ENCODE measurements around the gene CDKN1C.

The CDKN1C gene

DNA sequence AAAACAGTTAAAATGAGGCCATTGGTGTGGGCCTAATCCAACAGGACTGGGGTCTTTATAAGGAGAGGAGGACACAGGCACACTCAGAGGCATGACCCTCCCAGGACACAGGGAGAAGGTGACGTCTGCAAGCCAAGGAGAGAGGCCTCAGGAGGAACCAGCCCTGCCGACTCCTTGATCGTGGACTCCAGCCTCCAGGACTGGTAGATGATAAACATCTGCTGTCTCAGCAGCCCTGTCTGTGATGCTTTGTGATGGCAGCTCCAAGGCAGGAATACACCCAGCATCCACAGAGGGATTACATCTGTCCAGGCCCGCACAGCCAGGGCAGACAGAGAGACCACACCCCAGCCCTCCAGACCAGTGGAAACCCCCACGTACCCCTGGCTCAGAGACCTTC is 18.4 kb downstream of the CDKN1C start:
- DNase-seq = no peak

DNA sequence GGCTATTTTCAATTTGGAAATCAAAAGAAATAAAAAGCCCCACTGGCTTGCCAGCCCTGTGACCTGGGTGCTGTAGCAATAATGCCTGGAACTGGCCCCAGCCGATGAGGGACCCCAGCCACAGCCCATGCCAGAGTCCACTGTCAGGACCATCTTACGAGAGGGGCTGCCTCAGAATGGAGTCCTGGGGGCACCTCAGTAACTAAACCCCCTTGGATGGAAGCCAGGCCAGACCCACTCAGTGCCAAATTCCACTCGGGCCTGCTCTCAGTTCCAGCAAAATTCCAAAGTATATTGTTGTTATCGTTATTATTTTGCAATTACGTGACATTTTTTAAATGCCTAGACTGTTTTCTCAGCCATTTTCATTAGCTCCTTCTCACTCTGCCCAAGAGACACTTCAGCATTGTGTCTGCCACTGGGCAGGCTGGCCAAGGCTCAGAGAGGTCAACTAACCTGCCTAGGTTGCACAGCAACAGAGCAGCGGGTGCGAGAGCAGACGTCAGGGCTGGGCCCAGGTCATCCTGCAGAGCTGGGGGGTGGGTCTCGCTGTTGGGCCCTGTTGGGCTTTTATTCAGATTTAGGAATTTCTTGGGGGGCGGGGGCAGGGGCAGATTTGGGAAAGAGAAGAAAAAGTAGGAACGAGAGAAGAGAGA is 19.5 kb downstream of the CDKN1C start:
- no peak for DNase-seq

DNA sequence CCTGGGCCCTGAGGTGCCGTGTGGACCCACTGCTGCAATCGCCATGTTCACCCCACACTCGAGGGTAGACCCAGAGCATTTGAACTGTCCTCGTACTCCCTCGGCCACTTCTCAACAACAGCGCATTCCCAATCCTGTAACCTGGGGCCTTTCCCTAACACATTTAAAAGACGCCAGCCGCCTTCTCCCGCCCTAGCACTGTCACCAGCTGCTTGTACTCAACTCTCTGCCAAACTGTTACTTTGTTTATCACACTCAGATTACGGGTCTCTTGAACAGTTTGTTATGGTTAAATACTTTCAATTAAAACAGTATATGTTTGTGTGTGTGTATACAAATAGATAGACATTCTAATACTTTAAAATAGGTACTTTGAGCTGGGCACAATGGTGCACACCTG is 20.7 kb downstream of the CDKN1C start:
- no peak for DNase-seq

DNA sequence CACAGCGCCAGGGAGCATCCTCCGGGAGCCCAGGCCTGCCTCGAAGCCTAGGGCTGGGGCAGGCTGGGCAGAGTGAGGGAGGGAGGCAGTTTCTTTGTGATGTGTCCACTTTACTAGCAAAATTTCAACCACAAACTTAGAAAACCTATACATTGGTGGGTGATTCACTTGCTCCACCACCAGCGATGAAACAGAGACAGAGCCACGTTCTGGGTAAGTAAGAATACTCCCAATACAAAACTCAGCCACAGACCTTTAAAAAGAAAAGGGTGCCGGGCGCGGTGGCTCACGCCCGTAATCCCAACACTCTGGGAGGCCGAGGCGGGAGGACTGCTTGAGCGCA is 22.3 kb downstream of the CDKN1C start:
- DNase-seq = peak; percentile 8

DNA sequence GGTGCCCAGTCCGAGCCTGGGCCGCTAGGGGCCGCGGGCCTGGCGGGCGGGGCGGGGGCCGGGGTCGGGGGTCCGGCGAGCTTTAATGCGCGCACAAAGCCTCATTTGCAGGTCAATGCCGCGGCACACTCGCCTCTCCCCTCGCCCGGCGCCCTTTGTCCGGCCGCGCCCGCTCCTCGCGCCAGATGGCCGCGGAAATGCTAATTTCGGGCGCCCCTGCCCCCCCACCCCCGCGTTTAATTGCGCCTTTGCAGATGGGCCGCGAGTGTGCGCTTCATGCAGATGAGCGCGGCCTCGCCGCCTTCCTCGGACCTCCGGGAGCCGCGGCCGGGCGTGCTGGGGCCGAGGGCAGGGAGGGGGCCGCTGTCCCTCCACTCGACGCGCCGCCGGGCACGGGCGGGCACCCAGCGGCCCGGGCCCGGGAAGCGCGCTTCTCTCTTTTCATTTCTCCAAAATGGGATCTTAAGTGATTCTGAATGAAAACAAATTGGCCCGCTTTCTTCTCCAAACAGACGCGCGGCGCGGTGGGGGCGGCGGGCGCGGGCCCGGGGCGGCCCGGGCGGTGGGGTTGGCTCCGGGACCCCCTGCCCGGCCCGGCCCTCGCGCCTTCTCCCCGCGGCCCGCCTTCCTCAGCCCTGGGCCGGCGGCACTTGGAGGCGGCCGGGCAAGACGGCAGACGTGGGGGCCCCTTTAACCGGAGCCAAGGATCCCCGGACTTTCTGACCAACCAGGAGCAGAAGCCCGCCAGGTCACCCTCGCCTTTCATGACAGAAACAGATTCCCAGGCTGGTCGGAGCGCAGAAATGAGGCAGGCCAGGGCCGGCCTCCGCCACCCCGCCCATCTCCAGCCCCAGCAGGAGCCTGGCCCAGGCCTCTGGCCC is 22.9 kb downstream of the CDKN1C start:
- no peak for DNase-seq

DNA sequence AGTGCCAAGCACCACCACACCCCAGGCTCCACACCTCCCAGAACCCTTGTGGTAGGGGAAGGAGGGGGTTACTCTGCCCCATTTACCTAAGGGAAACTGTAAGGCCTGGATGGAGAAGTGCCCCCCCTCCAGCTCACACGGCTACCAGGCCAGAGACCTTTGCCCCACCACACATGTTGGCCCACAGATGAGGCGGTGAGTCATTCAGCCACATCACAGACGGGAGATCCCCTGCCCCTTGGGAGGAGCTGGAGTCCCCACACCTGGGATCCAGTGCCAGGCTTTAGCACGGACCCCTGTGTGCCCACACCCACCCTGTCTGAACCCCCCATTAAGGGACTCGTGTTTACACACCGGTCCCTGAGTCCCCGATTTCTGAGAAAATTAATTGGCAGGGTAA is 24.9 kb downstream of the CDKN1C start:
- no peak for DNase-seq

DNA sequence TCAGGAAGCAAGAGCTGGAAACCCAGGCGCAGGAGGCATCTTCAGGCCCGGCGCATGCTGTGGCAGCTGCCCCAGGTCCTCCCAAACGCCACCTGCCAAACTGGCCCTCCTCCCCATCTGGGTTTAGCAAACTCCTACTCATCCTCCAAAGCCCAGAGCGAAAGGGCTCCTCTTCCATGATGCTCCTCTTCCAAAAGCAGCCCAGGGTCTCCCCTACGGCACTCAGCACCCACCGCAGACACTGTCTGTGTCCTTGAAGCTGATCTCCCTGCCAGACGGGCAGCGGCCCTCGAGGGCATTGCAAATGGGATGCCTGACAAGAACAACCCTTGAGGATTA is 25.9 kb downstream of the CDKN1C start:
- DNase-seq = no peak

DNA sequence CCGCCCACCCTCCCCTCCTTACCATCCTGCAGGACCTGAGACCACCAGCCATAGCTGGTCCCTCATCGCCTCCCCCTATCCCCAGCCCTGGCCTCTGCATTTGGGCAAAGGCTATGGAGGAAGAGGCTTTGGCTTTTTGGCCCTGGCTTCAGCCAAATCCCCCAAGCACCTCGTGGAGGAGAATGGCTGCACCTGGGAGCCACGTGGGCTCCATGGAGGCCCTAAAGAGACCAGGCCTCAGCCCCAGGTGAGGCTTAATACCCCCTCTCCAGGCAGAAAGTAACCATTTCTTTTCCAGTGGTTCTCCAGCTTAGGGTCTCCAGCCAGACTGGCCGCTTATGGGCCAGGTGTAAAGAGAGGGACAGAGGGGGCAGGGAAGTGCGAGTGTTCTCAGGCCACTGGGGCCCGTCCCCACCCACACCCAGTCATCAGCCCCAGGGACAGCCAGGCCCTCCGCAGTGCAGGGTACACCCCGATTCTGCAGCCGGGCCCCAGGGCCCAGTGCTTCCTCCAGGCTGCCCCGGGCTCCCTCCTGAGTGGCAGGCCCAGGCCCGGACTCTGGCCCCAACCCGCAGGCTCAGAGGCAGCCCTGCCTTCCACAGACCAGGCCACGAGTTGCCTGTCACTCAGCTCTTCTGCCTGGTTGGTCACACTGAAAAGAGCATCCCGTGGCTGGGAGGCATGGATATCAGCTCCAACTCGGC is 26.4 kb downstream of the CDKN1C start:
- DNase-seq = no peak

DNA sequence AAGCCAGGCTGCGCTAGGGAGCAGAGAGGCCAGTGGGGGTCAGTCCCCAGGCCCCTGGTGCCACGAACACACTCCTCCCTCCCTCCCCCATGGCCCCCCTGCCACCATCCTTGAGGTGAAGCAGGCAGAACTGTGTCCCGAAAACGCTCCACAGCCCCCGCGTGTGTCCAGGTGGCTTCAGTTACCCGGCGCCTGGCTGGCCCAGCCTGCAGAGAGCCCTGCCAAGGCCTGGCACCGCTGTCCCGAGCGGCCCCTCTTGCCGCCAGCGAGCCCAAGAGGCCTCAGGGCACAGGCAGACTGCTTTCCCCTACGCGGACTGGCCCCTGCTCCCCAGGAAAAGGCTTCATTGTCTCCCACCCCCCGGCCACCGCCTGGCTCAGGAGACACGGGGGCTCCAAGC is 27.7 kb downstream of the CDKN1C start:
- DNase-seq = no peak

DNA sequence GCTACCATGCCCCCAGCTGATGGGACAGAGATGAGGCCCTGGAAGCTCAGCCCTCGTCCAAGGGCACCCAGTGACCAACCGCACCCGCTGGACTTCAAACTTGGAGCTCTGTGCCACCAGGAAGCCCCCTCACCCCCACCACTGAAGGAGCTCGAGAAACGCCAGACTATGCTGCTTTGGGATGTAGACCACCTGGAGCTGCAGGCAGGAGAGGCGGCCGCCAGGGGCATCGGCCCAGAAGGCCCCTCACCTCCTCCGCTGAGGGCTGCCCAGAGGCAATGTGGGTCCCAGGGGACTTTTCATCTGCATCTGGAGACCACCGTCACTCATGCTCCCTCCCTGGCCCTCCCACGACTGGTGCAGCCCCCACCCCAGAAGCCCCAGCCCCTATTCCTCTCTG is 28.3 kb downstream of the CDKN1C start:
- no peak for DNase-seq

DNA sequence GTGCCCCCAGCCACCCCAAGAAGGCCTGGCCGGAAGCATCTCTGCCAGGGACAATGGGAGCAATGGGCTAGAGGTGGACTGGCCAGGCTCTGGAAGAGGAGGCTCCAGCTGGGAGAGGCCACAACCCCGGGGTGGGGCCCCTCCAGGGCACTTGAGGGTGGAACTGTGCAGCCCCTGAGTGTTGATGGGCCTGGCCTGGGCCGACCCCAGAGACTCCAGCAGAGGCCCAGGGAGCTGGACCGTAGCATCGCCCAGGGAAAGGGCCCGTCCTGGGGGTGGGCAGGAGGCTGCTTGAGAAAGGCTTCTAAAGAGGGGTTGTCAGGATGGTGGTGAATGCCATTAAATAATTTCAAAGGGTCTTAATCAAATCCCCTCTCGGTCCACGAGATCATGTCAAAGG is 30.4 kb downstream of the CDKN1C start:
- DNase-seq = no peak

DNA sequence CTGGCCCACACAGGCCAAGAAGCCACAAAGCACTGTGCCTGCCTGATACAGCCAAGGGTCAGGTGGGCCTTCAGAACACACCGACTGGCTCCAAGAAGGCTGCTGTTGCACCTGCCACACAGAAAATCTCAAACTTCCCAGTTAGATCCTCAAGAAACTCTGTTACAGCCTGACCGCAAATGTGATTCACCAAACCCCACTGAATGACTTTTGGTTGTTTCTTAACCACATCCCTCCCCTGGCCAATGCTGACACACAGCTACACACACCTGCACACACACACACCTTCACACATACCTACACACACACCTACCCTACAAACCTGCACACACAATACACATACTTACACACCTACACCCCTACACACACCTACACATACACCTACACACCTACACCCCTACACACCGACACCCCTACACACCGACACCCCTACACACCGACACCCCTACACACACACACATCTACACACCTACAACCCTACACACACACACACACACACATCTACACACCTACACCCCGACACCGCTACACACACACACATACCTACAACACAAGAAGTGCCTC is 31.5 kb downstream of the CDKN1C start:
- no peak for DNase-seq

DNA sequence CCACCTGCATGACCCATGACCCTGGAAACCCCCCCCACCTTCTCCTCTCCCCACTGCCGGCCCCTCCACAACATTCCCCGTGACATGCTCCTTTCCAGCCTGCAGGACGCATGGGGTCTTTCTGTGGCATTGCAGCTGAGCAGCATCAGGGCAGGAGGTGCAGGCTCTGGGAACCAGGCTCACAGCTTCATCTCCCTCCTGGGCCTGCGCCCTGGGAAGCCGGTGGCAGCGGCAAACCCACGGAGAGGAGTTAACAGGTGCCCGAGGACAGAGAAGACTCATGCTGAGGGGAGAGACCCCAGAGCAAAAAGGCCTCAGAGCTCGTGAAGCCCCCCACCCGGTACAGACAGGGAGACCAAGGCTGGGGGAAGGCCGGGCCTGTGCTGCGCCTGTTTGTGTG is 32.2 kb downstream of the CDKN1C start:
- DNase-seq = no peak

DNA sequence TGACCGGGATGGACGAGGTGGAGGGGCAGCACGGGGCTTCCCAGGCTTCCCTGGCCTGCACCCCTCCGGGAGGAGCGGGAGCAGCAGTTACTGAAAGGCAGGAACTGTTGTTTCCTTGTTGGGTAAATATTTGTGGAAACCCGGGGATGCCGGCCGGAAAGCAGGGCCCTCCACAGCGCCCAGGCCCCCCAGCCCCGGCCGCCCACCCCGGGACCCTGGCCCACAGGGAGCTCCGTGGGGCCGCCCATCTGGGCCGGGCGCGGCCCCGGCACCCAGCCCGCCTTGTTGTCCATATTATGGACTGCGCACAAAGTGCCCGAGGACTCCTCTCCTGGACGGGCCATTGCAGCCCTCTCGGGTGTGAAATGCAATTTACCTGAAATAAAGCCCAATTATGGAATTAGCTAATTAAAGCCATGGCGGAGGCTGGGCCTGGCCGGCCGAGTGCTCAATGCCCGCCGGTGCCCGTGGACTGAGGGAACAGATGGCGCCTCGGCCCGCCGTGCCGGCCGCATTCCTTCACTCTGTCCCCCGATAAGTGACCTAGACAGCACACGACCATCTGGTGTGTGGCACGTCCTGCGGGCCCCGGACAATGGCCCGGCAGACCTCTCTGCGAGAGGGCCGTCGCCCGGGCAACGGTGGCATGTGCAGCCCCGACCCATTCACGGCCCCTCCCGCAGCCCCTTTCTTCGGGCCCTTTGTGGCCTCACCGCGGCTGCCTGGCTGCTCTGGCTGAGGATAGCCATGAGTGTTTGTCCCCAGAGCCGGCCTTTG is 35.4 kb downstream of the CDKN1C start:
- no peak for DNase-seq

DNA sequence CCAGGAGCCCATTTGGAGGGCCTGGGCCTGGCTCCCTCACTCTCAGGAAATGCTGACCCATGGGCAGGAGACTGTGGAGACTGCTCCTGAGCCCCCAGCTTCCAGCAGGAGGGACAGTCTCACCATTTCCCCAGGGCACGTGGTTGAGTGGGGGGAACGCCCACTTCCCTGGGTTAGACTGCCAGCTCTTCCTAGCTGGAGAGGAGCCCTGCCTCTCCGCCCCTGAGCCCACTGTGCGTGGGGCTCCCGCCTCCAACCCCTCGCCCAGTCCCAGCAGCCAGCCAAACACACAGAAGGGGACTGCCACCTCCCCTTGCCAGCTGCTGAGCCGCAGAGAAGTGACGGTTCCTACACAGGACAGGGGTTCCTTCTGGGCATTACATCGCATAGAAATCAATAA is 37.1 kb downstream of the CDKN1C start:
- DNase-seq = no peak

DNA sequence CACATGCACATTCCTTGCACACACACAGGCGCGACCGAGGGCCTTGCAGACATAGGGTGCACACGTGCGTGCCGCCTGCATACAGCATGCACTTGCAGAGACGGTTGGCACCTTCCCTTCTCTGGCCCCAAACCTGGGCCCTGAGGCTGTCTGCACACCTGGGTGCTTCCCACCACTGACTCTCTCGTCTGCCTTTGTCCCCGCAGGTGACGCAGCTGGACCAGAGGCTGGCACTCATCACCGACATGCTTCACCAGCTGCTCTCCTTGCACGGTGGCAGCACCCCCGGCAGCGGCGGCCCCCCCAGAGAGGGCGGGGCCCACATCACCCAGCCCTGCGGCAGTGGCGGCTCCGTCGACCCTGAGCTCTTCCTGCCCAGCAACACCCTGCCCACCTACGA is 38.0 kb downstream of the CDKN1C start:
- DNase-seq = no peak

DNA sequence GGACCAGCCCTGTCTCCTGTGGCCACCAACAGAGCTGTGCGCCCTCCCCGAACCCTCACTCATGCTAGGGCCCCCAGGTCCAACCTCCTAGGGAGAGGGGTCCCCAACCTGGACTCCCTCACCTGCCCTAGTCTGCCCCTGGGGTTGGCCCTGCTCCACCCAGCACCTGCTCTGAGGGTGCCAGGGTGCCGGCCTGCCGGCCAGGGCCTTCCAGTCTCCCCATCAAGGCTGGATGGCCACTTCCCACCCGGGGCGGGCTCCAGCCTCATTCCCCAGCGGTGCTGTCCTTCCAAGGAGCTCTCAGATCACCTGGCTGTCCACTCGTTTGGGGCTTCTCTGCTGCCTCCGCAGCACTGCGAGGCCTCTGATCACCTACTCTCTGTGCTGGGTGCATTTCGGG is 39.1 kb downstream of the CDKN1C start:
- DNase-seq = no peak

DNA sequence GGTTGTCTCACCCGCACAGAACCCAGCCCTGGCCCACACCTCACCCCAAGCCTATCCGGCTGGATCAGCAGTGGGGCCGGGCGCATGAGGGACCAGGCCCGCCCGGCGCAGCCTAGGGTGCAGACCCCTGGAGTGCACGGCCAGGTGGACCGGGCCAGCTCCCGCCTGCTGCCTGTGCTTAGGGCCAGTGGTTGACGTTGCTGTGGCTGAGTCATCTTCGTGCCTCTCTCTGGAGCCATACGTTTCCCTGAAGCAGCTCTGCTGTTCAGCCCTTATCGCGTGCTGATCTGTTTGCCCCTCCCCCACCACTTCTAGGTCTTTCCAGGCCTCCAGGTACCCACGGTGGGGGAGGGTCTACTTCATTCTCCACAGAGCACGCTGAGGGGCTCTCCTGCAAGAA is 39.5 kb downstream of the CDKN1C start:
- DNase-seq = peak; percentile 36

DNA sequence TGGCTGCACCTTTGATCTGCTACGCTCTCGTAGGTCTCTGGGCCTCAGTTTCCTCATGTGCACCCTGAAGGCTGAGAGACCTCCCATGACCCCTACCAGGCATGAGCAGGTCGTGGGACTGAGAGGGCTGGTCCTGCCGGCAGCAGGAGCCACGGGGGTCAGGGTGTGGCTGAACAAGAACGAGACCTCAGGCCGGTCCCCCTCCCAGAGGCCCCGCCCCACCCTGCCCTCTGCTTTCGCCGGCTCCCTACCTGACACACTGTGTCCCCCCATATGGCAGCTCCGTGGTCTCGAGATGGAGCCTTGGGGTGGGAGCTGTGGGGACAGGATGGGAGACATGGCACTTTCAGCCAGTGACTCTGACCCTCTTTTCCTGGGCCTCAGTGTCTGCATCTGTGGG is 40.6 kb downstream of the CDKN1C start:
- no peak for DNase-seq

DNA sequence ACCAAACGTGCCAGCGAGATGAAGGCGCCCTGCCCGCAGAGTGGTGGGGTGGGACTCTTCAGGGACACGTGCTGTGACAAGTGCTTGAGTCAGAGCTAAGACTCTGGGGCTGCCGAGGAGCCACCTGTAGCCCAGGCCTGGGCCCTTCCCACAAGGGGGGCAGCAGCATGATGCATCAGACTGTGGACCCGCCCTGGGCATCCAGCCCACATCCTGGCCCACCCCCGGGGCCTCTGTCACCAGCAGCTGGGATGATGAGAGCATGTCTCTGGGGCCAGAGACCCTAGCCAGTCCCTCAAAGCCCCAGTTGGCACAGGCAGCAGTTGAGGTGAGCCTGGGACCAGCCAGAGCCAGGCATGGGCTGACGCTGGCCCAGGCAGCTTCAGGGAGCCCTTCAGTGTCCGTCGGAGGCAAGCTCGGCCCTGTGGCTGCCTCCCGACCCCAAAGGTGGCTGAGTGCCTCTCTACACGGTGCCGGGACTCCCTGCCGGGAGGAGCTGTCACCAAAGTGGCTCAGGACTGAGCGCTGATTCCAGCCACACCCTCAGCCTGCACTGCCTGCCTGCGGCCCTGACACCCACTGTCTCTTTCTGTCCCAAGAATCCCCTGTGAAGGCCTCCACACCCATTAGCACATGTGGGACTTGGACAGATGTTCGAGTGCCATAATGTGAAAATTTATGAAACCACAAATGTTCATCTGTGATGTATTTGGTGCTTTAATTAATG is 41.3 kb downstream of the CDKN1C start:
- DNase-seq = no peak

DNA sequence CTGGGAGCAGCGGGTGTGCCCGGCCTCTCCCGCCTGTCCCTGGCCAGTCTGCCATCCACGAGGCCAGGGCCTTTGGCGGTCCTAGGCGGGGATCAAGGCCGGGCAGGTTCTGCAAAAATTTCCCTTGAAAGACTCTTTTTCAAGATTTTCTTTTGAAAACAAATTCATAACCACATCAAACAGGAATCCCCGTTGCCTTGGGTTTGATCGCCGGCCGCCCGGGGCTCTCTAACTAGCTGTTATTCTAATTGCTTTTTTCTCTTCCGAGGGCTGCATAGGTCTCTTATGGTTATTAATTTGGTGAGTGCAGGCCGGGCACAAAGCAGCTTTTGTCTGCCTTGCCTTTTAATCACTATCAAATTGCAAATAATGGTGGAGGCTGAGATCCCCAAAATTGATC is 42.0 kb downstream of the CDKN1C start:
- DNase-seq = no peak

DNA sequence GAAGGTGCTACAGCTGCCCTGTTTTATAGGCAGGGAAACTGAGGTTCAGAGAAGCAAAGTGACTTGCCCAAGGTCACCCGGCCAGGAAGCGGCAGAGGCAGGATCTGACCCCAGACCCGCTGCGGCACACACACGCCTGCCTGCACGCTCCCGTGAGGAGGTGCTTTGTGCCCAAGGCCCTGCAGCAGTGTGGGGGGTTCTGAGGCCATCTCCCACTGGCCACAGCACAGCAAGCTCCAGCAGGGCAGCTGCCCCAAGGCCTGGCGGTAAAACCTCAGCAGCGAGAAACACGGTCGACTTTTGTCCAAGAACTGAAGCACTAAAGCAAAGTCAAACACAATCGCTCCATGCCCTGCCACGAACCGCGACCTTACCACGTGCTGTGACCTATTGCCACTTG is 42.7 kb downstream of the CDKN1C start:
- DNase-seq = no peak
